GM13977 (cell line): ENCODE data around the gene INF2.

ENCODE experiments used
- DNase-seq: peaks from one replicate; pipeline ENCODE4 v3.0.0; 2012; ENCODE audit warnings: low spot score
- in situ Hi-C: fragments of 300-500 bp; cut with MboI; formaldehyde crosslinking; loops from one replicate; pipeline ENCODE4 v1.12.0; 2022; ENCODE audit warnings: low sequenced_read_pairs, low pct_unique_long_range_greater_than_20kb, mixed read lengths, inconsistent platforms; ENCODE audit not compliant: unreplicated experiment
- TF ChIP-seq, protein P1 (sequence below): IDR thresholded peaks from 2 replicates; pipeline ENCODE4 v1.5.1; 2012; ENCODE audit warnings: mild to moderate bottlenecking, control low read depth; ENCODE audit not compliant: insufficient read depth; ENCODE audit errors: extremely low read depth, missing control alignments

The INF2 gene

DNA sequence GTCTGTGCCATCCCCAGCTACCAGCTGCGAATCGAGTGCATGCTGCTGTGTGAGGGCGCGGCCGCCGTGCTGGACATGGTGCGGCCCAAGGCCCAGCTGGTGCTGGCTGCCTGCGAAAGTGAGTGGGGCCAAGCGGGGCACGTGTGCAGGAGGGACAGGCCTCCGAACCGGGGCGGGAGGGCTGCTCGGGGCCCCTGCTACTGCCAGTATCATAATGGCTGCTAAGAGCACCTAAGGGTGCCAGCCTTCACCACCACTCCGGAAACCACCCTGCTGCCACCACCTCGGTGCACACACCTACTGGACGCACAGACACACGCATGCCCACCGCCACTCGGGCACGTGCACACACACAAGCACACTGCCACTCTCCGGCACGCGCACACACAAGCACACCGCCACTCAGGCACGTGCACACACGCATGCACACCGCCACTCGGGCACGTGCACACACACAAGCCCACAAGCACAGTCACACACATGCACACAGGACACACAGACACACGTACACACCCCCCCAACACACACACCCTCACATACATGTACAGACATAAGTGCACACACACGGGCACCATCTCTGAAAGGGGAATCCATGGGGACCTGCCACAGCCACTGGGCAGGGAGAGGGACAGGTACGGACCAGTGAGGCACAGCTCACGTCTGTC, 20.8 kb downstream of the INF2 start:
- TF ChIP-seq, protein P1, sequence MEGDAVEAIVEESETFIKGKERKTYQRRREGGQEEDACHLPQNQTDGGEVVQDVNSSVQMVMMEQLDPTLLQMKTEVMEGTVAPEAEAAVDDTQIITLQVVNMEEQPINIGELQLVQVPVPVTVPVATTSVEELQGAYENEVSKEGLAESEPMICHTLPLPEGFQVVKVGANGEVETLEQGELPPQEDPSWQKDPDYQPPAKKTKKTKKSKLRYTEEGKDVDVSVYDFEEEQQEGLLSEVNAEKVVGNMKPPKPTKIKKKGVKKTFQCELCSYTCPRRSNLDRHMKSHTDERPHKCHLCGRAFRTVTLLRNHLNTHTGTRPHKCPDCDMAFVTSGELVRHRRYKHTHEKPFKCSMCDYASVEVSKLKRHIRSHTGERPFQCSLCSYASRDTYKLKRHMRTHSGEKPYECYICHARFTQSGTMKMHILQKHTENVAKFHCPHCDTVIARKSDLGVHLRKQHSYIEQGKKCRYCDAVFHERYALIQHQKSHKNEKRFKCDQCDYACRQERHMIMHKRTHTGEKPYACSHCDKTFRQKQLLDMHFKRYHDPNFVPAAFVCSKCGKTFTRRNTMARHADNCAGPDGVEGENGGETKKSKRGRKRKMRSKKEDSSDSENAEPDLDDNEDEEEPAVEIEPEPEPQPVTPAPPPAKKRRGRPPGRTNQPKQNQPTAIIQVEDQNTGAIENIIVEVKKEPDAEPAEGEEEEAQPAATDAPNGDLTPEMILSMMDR = no peak
- in situ Hi-C loops = no loop called here
- DNase-seq = no peak

DNA sequence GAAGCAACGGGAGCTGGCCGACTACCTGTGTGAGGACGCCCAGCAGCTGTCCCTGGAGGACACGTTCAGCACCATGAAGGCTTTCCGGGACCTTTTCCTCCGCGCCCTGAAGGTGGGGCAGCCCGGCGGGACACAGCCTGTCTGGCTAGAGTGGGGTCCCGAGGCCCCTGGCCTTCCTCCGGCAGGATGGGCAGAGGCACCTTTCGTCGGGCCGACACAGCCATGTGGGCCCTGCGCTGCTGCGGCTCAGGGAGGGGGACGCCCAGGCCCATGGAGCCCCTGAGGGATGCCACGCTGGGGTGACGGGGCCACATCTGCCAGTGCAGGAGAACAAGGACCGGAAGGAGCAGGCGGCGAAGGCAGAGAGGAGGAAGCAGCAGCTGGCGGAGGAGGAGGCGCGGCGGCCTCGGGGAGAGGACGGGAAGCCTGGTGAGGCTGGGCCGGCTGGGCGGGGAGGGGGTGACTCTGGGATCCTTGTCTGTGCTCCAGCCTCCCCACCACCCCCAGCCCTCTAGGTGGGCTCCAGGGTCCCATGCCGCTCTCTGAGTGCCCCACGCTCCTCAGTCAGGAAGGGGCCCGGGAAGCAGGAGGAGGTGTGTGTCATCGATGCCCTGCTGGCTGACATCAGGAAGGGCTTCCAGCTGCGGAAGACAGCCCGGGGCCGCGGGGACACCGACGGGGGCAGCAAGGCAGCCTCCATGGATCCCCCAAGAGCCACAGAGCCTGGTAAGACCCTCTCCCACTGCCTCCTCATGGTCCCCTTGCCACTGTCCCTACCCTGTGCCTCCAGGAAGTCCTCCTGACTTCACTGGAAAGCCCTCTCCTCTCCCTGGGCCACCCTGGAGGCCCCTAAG, 23.7 kb downstream of the INF2 start:
- DNase-seq = no peak
- TF ChIP-seq, protein P1 = no peak
- in situ Hi-C loops = no loop called here

DNA sequence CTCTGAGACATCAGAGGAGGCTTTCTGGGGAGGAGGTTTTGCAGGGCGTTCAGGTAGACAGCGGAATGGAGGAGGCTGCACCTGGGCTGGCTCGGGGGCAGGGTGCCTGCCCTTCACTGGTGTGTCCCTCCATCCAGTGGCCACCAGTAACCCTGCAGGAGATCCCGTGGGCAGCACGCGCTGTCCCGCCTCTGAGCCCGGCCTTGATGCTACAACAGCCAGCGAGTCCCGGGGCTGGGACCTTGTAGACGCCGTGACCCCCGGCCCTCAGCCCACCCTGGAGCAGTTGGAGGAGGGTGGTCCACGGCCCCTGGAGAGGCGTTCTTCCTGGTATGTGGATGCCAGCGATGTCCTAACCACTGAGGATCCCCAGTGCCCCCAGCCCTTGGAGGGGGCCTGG, 24.6 kb downstream of the INF2 start:
- TF ChIP-seq, protein P1 = no peak
- no peak for DNase-seq
- in situ Hi-C loops = no loop called here

DNA sequence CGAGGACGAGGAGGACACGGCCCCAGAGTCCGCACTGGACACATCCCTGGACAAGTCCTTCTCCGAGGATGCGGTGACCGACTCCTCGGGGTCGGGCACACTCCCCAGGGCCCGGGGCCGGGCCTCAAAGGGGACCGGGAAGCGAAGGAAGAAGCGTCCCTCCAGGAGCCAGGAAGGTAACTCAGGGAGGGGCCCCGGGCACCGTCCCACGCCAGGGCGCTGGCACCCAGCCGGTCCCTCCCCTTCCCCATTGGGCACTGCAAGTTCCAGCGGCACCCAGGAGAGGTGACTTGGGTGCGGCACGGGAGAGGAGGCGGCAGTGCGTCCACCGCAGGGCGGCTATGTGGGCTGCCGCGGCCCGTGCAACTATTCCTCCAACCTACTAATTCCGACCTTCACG, 25.3 kb downstream of the INF2 start:
- in situ Hi-C loops = no loop called here
- DNase-seq = no peak
- TF ChIP-seq, protein P1 = no peak

DNA sequence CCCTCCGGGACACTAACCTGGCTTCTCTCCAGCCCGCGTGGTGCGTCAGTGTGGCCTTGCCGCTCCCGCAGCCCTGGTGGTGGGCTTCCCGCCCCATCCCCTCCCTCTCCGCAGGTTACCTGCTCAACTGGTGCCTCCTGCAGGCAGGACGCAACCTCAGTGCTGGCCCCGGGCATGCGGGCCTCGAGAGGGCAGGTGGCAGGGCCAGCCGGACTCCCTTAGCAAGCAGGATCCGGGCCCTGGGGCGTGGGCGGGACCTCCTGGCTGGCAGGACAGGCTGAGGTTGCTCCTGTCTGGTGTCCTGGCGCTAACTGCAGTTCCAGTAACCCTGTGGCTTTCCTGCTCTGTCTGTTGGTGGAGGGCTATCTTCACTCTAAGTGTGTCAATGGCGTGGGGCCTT, 26.0 kb downstream of the INF2 start:
- in situ Hi-C loops = no loop called here

DNA sequence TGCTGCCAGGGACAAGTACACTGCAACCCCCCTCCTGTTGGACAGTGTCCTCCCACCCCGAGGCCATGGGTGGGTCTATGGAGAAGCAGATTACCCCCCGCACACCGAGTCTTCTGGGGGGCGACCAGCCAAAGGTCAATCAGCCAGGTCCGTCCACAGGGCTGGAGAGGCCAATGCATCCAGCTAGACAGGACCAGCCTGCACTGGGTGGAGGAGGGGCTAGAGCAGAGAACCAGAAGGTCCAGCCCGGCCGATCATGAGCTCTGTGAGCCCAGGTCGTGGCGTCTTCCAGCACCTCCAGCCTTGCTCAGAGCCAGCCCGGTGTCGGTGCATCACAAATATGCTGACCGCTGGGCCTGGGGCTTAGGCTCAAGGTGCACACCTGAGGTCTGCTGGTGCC, 26.5 kb downstream of the INF2 start:
- TF ChIP-seq, protein P1 = no peak
- no peak for DNase-seq
- in situ Hi-C loops = no loop called here

More for the DNA sequence above, 26.0 kb downstream of the INF2 start:
- no peak for DNase-seq
- TF ChIP-seq, protein P1 = no peak
